ENCODE measurements around the gene SPDYE5.

SPDYE5 gene

GRCh38 chr7:75537731-75538130, 45.6 kb downstream of the SPDYE5 start:
- no peak for DNase-seq (ENCODE audit: low spot score)

- DNase-seq (ENCODE audit: low spot score), result no peak
These were observed 54.3 kb downstream of the SPDYE5 start for GRCh38 chr7:75546237-75547015.

All from AG08395 (cell line).